ENCODE data around the gene SQSTM1. TPM values are rescaled to one million over a fixed set of nuclear protein-coding genes. Genes with fewer than 3 reads are reported as not detected.

The SQSTM1 gene
- total RNA-seq, 4 donors from 2014 or later, result 105 to 236 (median 149) TPM

DNA sequence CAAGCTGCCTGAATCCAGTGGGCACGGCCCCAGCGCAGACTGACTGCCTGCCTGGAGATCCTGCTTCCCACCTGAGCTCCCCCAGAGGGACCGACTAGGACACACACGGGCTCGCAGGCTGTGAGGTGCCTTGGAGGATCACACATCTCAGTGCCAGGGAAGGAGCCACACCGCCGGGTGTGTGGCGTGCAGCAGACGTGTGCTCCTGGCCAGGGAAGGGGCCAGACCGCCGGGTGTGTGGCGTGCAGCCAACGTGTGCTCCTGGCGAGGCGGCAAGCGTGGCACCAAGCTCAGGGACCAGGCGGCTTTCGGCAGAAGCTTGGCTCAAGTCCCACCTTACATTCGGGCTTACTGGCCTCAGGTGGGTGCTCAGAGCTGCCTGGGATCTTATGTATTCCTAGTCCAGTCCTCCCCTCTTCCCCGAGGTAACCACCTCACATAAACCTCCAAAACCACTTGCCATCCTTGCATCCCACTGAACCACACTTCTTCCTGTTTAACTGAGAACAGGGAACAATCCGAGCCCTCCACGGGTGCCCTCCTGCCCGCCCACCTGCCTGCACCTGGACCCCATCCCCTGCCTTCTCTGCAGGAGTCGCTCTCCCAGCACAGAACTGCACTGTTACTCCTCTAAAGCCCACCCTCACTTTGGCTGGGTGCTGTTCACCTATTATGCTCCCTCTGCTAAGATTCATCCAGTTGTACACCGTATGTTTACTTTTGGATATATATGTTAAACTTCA, 60.3 kb downstream of the SQSTM1 start:
- peaks cover 6 to 94% (median 30%) of the 10 kb centered on the region in 3 donors for H3K36me3 ChIP-seq
- H3K9me3 ChIP-seq, result peaks cover 6 to 24% (median 17%) of the 10 kb centered on the region in 3 donors
- H3K4me1 ChIP-seq, result peaks cover 0 to 12% (median 0%) of the 10 kb centered on the region in 3 donors
- no peak for TF ChIP-seq POLR2A (IDR thresholded peaks at IDR 0.05)
- TF ChIP-seq CTCF (IDR thresholded peaks at IDR 0.05), result no peak
- DNase-seq, result no peak
- 85 to 93% methylated on average over 11 to 17 of the region's 25 CpGs for WGBS, 2 donors
- intact Hi-C loops (cut with DNase I), result no loop called here
- no peaks in the 10 kb centered on the region for H3K27me3 ChIP-seq
- H3K4me3 ChIP-seq, result no peak overlapping the region
- H3K27ac ChIP-seq, result no peak overlapping the region

DNA sequence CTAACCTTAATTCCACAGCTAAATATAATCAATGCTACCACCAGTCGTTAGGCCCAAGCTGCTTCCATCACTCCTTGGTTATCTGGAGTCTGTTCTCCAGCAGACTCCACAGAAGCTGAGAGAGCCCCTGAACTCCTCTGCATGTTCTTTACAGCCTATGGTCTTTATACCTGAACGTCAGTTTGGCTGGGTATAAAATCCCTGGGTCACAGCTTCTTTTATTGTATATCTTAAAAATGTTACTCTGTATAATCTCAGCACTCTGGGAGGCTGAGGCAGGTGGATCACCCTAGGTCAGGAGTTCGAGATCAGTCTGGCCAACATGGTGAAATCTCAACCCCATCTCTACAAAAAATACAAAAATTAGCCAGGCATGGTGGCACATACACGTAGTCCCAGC, 61.6 kb downstream of the SQSTM1 start:
- intact Hi-C loops (cut with DNase I), result no loop called here
- Histone ChIP-seq H3K27me3 (no peaks in the 10 kb centered on the region), H3K9me3 (peaks cover 6 to 24% (median 17%) of the 10 kb centered on the region in 3 donors), H3K4me3 (no peak overlapping the region), H3K27ac (no peak overlapping the region), H3K4me1 (peaks cover 0 to 12% (median 0%) of the 10 kb centered on the region in 3 donors), H3K36me3 (peaks cover 6 to 94% (median 24%) of the 10 kb centered on the region in 3 donors)
- DNase-seq, result no peak
- TF ChIP-seq CTCF (IDR thresholded peaks at IDR 0.05), result no peak
- TF ChIP-seq POLR2A (IDR thresholded peaks at IDR 0.05), result no peak
- WGBS, 2 donors, result 84 to 89% methylated on average over 3 to 4 of the region's 4 CpGs

DNA sequence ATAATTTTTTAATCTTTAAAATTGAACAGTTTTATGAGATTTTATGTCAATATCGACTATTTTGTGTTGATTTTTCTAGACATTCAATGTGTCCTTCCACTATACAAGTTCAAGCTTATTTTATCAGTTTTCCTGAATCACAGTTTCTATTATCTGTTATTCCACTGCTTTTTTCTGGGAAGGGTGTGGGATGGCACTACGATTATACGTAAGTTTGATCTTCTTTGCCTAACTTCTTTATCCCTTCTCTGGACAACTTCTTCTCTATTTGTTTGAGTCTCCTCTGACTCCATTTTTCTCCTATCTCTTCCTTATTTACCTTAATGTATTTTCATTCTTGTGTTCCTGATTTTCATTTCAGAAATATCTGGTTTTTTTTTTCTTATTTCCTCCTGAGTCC, 62.5 kb downstream of the SQSTM1 start:
- Histone ChIP-seq H3K4me1 (peaks cover 0 to 12% (median 0%) of the 10 kb centered on the region in 3 donors), H3K36me3 (peaks cover 7 to 94% (median 31%) of the 10 kb centered on the region in 3 donors), H3K4me3 (no peak overlapping the region), H3K27ac (no peak overlapping the region), H3K9me3 (peaks cover 6 to 24% (median 17%) of the 10 kb centered on the region in 3 donors), H3K27me3 (no peaks in the 10 kb centered on the region)
- 100% methylated on average over 3 of the region's 3 CpGs for WGBS, 2 donors
- intact Hi-C loops (cut with DNase I), result no loop called here
- DNase-seq, result no peak
- TF ChIP-seq POLR2A (IDR thresholded peaks at IDR 0.05), result no peak
- TF ChIP-seq CTCF (IDR thresholded peaks at IDR 0.05), result no peak

- Histone ChIP-seq H3K4me1 (peaks cover 0 to 12% (median 0%) of the 10 kb centered on the region in 3 donors), H3K4me3 (no peak overlapping the region), H3K27me3 (no peaks in the 10 kb centered on the region), H3K27ac (no peak overlapping the region), H3K9me3 (peaks cover 6 to 24% (median 17%) of the 10 kb centered on the region in 3 donors), H3K36me3 (peaks cover 19 to 94% (median 32%) of the 10 kb centered on the region in 3 donors)
- TF ChIP-seq POLR2A (IDR thresholded peaks at IDR 0.05) (no peak), CTCF (IDR thresholded peaks at IDR 0.05) (no peak)
- no peak for DNase-seq
- intact Hi-C loops (cut with DNase I), result no loop called here
- 96 to 97% methylated on average over 13 of the region's 13 CpGs for WGBS, 2 donors
Measured at GRCh38 chr5:179885491-179886090, 64.9 kb downstream of the SQSTM1 start.

Data from esophagus squamous epithelium (tissue), 5 donors.